HCT116 (cell line): Measurements from ENCODE around the gene CBLC. TPM values are rescaled to one million over a fixed set of nuclear protein-coding genes. Genes with fewer than 3 reads are reported as not detected.

Experiments
- ATAC-seq: fragments of 200-7000 bp; cut with Tn5 transposase; 2 replicates; pipeline ENCODE4 v1.9.1; 2020; ENCODE audit warnings: mild to moderate bottlenecking, moderate library complexity
- BruUV-seq: library from RNA; stranded (reverse); fragments of 400-500 nt; replicated peaks from 2 replicates; lab custom pipeline; 2021; lab: Mats Ljungman, UMichigan
- CTCF ChIA-PET: fragments of 300-600 bp; sonication (Branson Sonifier 250); formaldehyde crosslinking; loops from one replicate; lab custom pipeline; 2021; ENCODE audit warnings: antibody characterized with exemption; lab: Charles Lee
- POLR2A ChIA-PET: fragments of 300-600, 350-600 bp; sonication (Branson Sonifier 250); formaldehyde crosslinking; loops from one replicate; lab custom pipeline; 2021; ENCODE audit warnings: antibody characterized with exemption; lab: Charles Lee
- RAD21 ChIA-PET, 2 experiments: fragments of 300-600 bp; sonication (Branson Sonifier 250); formaldehyde crosslinking; loops; one replicate each; lab custom pipeline; 2023; ENCODE audit warnings: low total read pairs in 2 of 2; ENCODE audit not compliant: uncharacterized antibody in 2 of 2, unreplicated experiment in 2 of 2, low non-redundant PET in 1 of 2; lab: Charles Lee
- DNase-seq: peaks from one replicate; pipeline ENCODE4 v3.0.0-alpha.2; 2010; ENCODE audit warnings: low read depth, low spot score
- H2AFZ ChIP-seq: fragments of 200-600 bp; shearing (Covaris generic), sonication (generic); 2 replicates; pipeline ENCODE4 v1.6.1; 2017; ENCODE audit warnings: low read depth, mixed run types, mixed read lengths, antibody characterized with exemption, low read length; ENCODE audit not compliant: poor library complexity, severe bottlenecking
- H3K27ac ChIP-seq: 2 replicates; pipeline ENCODE4 v1.5.1; 2012; ENCODE audit warnings: low read depth, low read length
- H3K27me3 ChIP-seq: fragments of 200-600 bp; sonication (generic); 2 replicates; pipeline ENCODE4 v1.6.1; 2016; ENCODE audit warnings: mixed run types, low read length, mixed read lengths; ENCODE audit not compliant: insufficient read depth
- H3K36me3 ChIP-seq, 2 experiments: fragments of 200-500 bp in 1 of 2; fragments of 200-600 bp in 1 of 2; sonication (Bioruptor generic) in 1 of 2; sonication (generic) in 1 of 2; 2 replicates each; pipeline versions ENCODE4 v1.5.1 to v1.6.1; 2014 to 2016; ENCODE audit warnings: low read length in 2 of 2, inconsistent platforms in 1 of 2, mixed read lengths in 1 of 2, mixed run types in 1 of 2; ENCODE audit not compliant: insufficient read depth in 2 of 2, control insufficient read depth in 1 of 2
- H3K4me1 ChIP-seq, 2 experiments: fragments of 200-600 bp in 1 of 2; sonication (generic) in 1 of 2; 2 replicates each; pipeline versions ENCODE4 v1.5.1 to v1.6.1; 2012 to 2017; ENCODE audit warnings: low read length in 2 of 2, inconsistent platforms in 1 of 2, mild to moderate bottlenecking in 1 of 2, mixed read lengths in 1 of 2, mixed run types in 1 of 2, moderate library complexity in 1 of 2; ENCODE audit not compliant: insufficient read depth in 2 of 2, control insufficient read depth in 1 of 2
- H3K4me2 ChIP-seq: fragments of 200-600 bp; sonication (generic); 2 replicates; pipeline ENCODE4 v1.6.1; 2017; ENCODE audit warnings: mixed run types, low read length, mixed read lengths
- H3K4me3 ChIP-seq, 2 experiments: fragments of 200-600 bp in 1 of 2; sonication (generic) in 1 of 2; replicated peaks in 1 of 2; 2 replicates each; pipeline ENCODE4 v1.5.1; 2011 to 2016; ENCODE audit warnings: low read length in 2 of 2, control low read depth in 1 of 2, low read depth in 1 of 2, mild to moderate bottlenecking in 1 of 2, mixed read lengths in 1 of 2, mixed run types in 1 of 2
- H3K79me2 ChIP-seq: fragments of 200-600 bp; sonication (generic); 2 replicates; pipeline ENCODE4 v1.6.1; 2017; ENCODE audit warnings: mild to moderate bottlenecking, mixed run types, low read length, moderate library complexity, mixed read lengths; ENCODE audit not compliant: insufficient read depth
- H3K9ac ChIP-seq: fragments of 200-600 bp; sonication (generic); 2 replicates; pipeline ENCODE4 v1.6.1; 2016; ENCODE audit warnings: low read length, mixed read lengths
- H3K9me2 ChIP-seq: fragments of 200-600 bp; sonication (generic), shearing (Covaris generic); 2 replicates; pipeline ENCODE4 v1.6.1; 2017; ENCODE audit warnings: mixed run types, mild to moderate bottlenecking, moderate library complexity; ENCODE audit not compliant: insufficient read depth
- H3K9me3 ChIP-seq, 2 experiments: fragments of 200-500 bp in 1 of 2; fragments of 200-600 bp in 1 of 2; sonication (Bioruptor generic) in 1 of 2; sonication (generic) in 1 of 2; 2 replicates each; pipeline ENCODE4 v1.6.1; 2014 to 2017; ENCODE audit warnings: low read length in 2 of 2, mixed read lengths in 2 of 2, inconsistent platforms in 1 of 2, low read depth in 1 of 2, mild to moderate bottlenecking in 1 of 2, mixed run types in 1 of 2, moderate library complexity in 1 of 2; ENCODE audit not compliant: control insufficient read depth in 1 of 2, insufficient read depth in 1 of 2
- H4K20me1 ChIP-seq: fragments of 200-600 bp; sonication (generic), shearing (Covaris generic); 2 replicates; pipeline ENCODE4 v1.6.1; 2017; ENCODE audit warnings: mixed run types, mild to moderate bottlenecking, moderate library complexity; ENCODE audit not compliant: insufficient read depth
- ATF3 ChIP-seq: IDR thresholded peaks from 2 replicates; pipeline ENCODE4 v1.6.1; 2012
- CBX3 ChIP-seq: IDR thresholded peaks from 2 replicates; pipeline ENCODE4 v1.6.1; 2012; ENCODE audit warnings: low read depth
- CEBPB ChIP-seq: IDR thresholded peaks from 2 replicates; pipeline ENCODE4 v1.6.1; 2012; ENCODE audit warnings: low read depth
- CTCF ChIP-seq, 3 experiments: fragments of 200-600 bp in 1 of 3; sonication (generic) in 1 of 3; IDR thresholded peaks in 2 of 3; conservative IDR thresholded peaks in 1 of 3; 2 replicates each; pipeline ENCODE4 v1.5.1; 2012 to 2017; ENCODE audit warnings: low read depth in 2 of 3, low read length in 2 of 3, antibody characterized with exemption in 1 of 3, borderline replicate concordance in 1 of 3, control low read depth in 1 of 3, mild to moderate bottlenecking in 1 of 3, mixed read lengths in 1 of 3, mixed run types in 1 of 3, moderate library complexity in 1 of 3; ENCODE audit not compliant: insufficient read depth in 1 of 3
- EGR1 ChIP-seq: IDR thresholded peaks from 2 replicates; pipeline ENCODE4 v1.6.1; 2012; ENCODE audit warnings: low read depth
- ELF1 ChIP-seq: IDR thresholded peaks from 2 replicates; pipeline ENCODE4 v1.6.1; 2012; ENCODE audit warnings: low read depth, borderline replicate concordance
- EZH2 ChIP-seq: fragments of 200-600 bp; sonication (generic); IDR thresholded peaks from 2 replicates; pipeline ENCODE4 v1.6.1; 2017; ENCODE audit warnings: antibody characterized with exemption, mixed run types
- EZH2phosphoT487 ChIP-seq: fragments of 200-600 bp; IDR thresholded peaks from 2 replicates; pipeline ENCODE4 v1.6.1; 2018; ENCODE audit warnings: antibody characterized with exemption, borderline replicate concordance
- FOSL1 ChIP-seq: IDR thresholded peaks from 2 replicates; pipeline ENCODE4 v1.6.1; 2012; ENCODE audit warnings: low read depth
- JUND ChIP-seq: IDR thresholded peaks from 2 replicates; pipeline ENCODE4 v1.6.1; 2012
- MAX ChIP-seq: IDR thresholded peaks from 2 replicates; pipeline ENCODE4 v1.6.1; 2012
- POLR2A ChIP-seq: IDR thresholded peaks from 2 replicates; pipeline ENCODE4 v1.7.0; 2011; ENCODE audit warnings: borderline replicate concordance; ENCODE audit not compliant: insufficient read depth, insufficient read length; ENCODE audit errors: extremely low read depth
- POLR2AphosphoS5 ChIP-seq: IDR thresholded peaks from 2 replicates; pipeline ENCODE4 v1.6.1; 2011; ENCODE audit warnings: mild to moderate bottlenecking, low read depth, low read length, moderate library complexity
- RAD21 ChIP-seq: IDR thresholded peaks from 2 replicates; pipeline ENCODE4 v1.6.1; 2012; ENCODE audit warnings: low read depth, mild to moderate bottlenecking
- REST ChIP-seq: IDR thresholded peaks from 2 replicates; pipeline ENCODE4 v1.6.1; 2012; ENCODE audit warnings: low read depth
- SIN3A ChIP-seq: IDR thresholded peaks from 2 replicates; pipeline ENCODE4 v1.6.1; 2012; ENCODE audit warnings: low read depth
- SP1 ChIP-seq: IDR thresholded peaks from 2 replicates; pipeline ENCODE4 v1.6.1; 2012; ENCODE audit warnings: low read depth
- SRF ChIP-seq: IDR thresholded peaks from 2 replicates; pipeline ENCODE4 v1.6.1; 2012; ENCODE audit warnings: low read depth
- TCF7L2 ChIP-seq: IDR thresholded peaks from 2 replicates; pipeline ENCODE4 v1.7.0; 2011; ENCODE audit warnings: borderline replicate concordance, inconsistent platforms; ENCODE audit not compliant: insufficient read depth, insufficient read length; ENCODE audit errors: extremely low read depth
- YY1 ChIP-seq: IDR thresholded peaks from 2 replicates; pipeline ENCODE4 v1.6.1; 2011; ENCODE audit warnings: low read length, low read depth, moderate library complexity, mild to moderate bottlenecking; ENCODE audit not compliant: insufficient replicate concordance; ENCODE audit errors: extremely low read depth
- ZFX ChIP-seq: fragments of 450-650 bp; IDR thresholded peaks from 2 replicates; pipeline ENCODE4 v1.6.1; 2017
- ZNF274 ChIP-seq: fragments of 200-500 bp; sonication (Bioruptor generic); IDR thresholded peaks from 2 replicates; pipeline ENCODE4 v1.6.1; 2014; ENCODE audit warnings: mild to moderate bottlenecking, low read depth, low read length, inconsistent platforms
- intact Hi-C: fragments of 100-400 bp; cut with micrococcal nuclease; formaldehyde crosslinking; loops from 2 replicates; pipeline ENCODE4 v1.10.0; 2022
- total RNA-seq: library from RNA; stranded (reverse); gene quantifications from one replicate; pipeline ENCODE4 v1.2.1, GENCODE V29; 2021; ENCODE audit not compliant: unreplicated experiment

Gene CBLC
- total RNA-seq, 1 experiment from 2014 or later, result 54.3 TPM

- peak overlapping the region; percentile 95 for H3K27ac ChIP-seq
- CTCF ChIA-PET, result interaction anchor here (1.3 to 3.2 kb wide), 3 partner anchors 18 to 29 kb away, joined by 4 to 20 read pairs (median 6); no protein-coding TSS in a partner anchor
- H2AFZ ChIP-seq, result no peak overlapping the region
- POLR2A ChIA-PET, result interaction anchor here (0.8 to 2.8 kb wide), 6 partner anchors 10 to 29 kb away, joined by 3 to 36 read pairs (median 4); no protein-coding TSS in a partner anchor
- DNase-seq, result no peak
- H4K20me1 ChIP-seq, result no peaks in the 10 kb centered on the region
- RAD21 ChIA-PET, result interaction anchor here (0.8 to 2.3 kb wide), 4 partner anchors 11 to 29 kb away, joined by 3 to 12 read pairs (median 6); no protein-coding TSS in a partner anchor
- H3K4me3 ChIP-seq, result peak overlapping the region; percentile 50 to 70
- no peaks in the 10 kb centered on the region for H3K9me2 ChIP-seq
- H3K27me3 ChIP-seq, result no peaks in the 10 kb centered on the region
- peak overlapping the region; percentile 82 for H3K9ac ChIP-seq
- H3K9me3 ChIP-seq, result no peaks in the 10 kb centered on the region
- intact Hi-C loops, result no loop called here
- peaks cover 4 to 5% of the 10 kb centered on the region in 2 experiments; a peak in 3 of 4 replicates for H3K36me3 ChIP-seq
- peak; percentile 67 for ATAC-seq
- peaks cover 30% of the 10 kb centered on the region for H3K79me2 ChIP-seq
- TSS peak; percentile 74 for BruUV-seq
- peak overlapping the region; percentile 98 for H3K4me2 ChIP-seq
- peaks cover 35 to 68% of the 10 kb centered on the region in 2 experiments for H3K4me1 ChIP-seq
- no peak for TF ChIP-seq ZNF274
- TF ChIP-seq ATF3, result no peak
- TF ChIP-seq EZH2, result no peak
- TF ChIP-seq TCF7L2, result peak; percentile 61
- no peak for TF ChIP-seq EZH2phosphoT487
- no peak for TF ChIP-seq POLR2A
- no peak for TF ChIP-seq ZFX
- no peak; the same call in 1 of the 2 replicates for TF ChIP-seq EGR1
- TF ChIP-seq POLR2AphosphoS5, result peak; percentile 48; the same call in 1 of the 2 replicates
- TF ChIP-seq RAD21, result no peak
- peak; percentile 82 for TF ChIP-seq SP1
- no peak for TF ChIP-seq SRF
- TF ChIP-seq ELF1, result no peak
- TF ChIP-seq REST, result no peak
- 0 out of 2 replicates have a peak, but pooled peaks have one; percentile 59 for TF ChIP-seq CBX3
- no peak for TF ChIP-seq JUND
- no peak for TF ChIP-seq CEBPB
- TF ChIP-seq FOSL1, result no peak
- TF ChIP-seq YY1, result peak; percentile 14
- 0 out of 2 replicates have a peak, but pooled peaks have one; percentile 33 for TF ChIP-seq MAX
- TF ChIP-seq CTCF (IDR thresholded peaks at IDR 0.05 in 2 of 3, conservative IDR thresholded peaks at IDR 0.05 in 1 of 3; ENCODE audit: borderline replicate concordance in 1 of 3, insufficient read depth in 1 of 3, low read depth in 2 of 3, low read length in 2 of 3), result peak in 2 of 3 experiments; percentile 15 to 19; a peak in 2 of 6 replicates
- TF ChIP-seq SIN3A, result peak; percentile 78
These were observed 24.7 kb upstream of the CBLC start for GRCh38 chr19:44752816-44753625.
